ENCODE results near the gene MYH11.

GRCh38 chr16:15757077-15757386 is 99.8 kb downstream of the MYH11 start:
- TF ChIP-seq POLR2AphosphoS5 (IDR thresholded peaks at IDR 0.05) (no peak), CTCF (IDR thresholded peaks at IDR 0.05 in 8 of 11, conservative IDR thresholded peaks at IDR 0.05 in 3 of 11) (no peak), POLR2A (IDR thresholded peaks at IDR 0.05) (no peak)

All from spleen (tissue), 7 donors.